KMS-11 (cell line): ENCODE data around the gene RAX.

ENCODE experiments used
- H2AFZ ChIP-seq: fragments of 200-600 bp; sonication (generic); 2 replicates; pipeline ENCODE4 v1.6.1; 2016; ENCODE audit warnings: antibody characterized with exemption, mixed run types, low read depth
- H3K27ac ChIP-seq: fragments of 200-600 bp; sonication (generic); 2 replicates; pipeline ENCODE4 v1.6.1; 2016; ENCODE audit warnings: mild to moderate bottlenecking, mixed run types
- H3K27me3 ChIP-seq: fragments of 200-600 bp; sonication (generic); 2 replicates; pipeline ENCODE4 v1.6.1; 2017; ENCODE audit warnings: mild to moderate bottlenecking, low read depth, mixed run types, moderate library complexity; ENCODE audit not compliant: insufficient read depth
- H3K36me3 ChIP-seq: fragments of 200-600 bp; sonication (generic); 2 replicates; pipeline ENCODE4 v1.6.1; 2017; ENCODE audit warnings: mild to moderate bottlenecking, mixed run types; ENCODE audit not compliant: insufficient read depth
- H3K4me1 ChIP-seq: fragments of 200-600 bp; sonication (generic); 2 replicates; pipeline ENCODE4 v1.6.1; 2016; ENCODE audit warnings: mild to moderate bottlenecking, low read depth, mixed run types; ENCODE audit not compliant: poor library complexity, severe bottlenecking
- H3K4me2 ChIP-seq: fragments of 200-600 bp; sonication (generic); 2 replicates; pipeline ENCODE4 v1.7.0; 2016; ENCODE audit warnings: mild to moderate bottlenecking, mixed run types
- H3K4me3 ChIP-seq: fragments of 200-600 bp; sonication (generic); IDR thresholded peaks from 2 replicates; pipeline ENCODE4 v1.6.1; 2017; ENCODE audit warnings: low read depth, low read length, mixed read lengths; ENCODE audit not compliant: insufficient read depth
- H3K79me2 ChIP-seq: fragments of 200-600 bp; sonication (generic); 2 replicates; pipeline ENCODE4 v1.6.1; 2016; ENCODE audit warnings: low read depth, mixed run types; ENCODE audit not compliant: insufficient read depth
- H3K9ac ChIP-seq: fragments of 200-600 bp; sonication (generic); 2 replicates; pipeline ENCODE4 v1.6.1; 2016; ENCODE audit warnings: mild to moderate bottlenecking, mixed run types
- H4K20me1 ChIP-seq: fragments of 200-600 bp; sonication (generic); 2 replicates; pipeline ENCODE4 v1.6.1; 2016; ENCODE audit warnings: mild to moderate bottlenecking, mixed run types; ENCODE audit not compliant: insufficient read depth
- TF ChIP-seq, protein P1 (sequence below): fragments of 200-600 bp; sonication (generic); conservative IDR thresholded peaks from 2 replicates; pipeline ENCODE4 v1.6.1; 2017; ENCODE audit warnings: low read depth, mild to moderate bottlenecking, antibody characterized with exemption, low read length, moderate library complexity, mixed read lengths

RAX gene

DNA sequence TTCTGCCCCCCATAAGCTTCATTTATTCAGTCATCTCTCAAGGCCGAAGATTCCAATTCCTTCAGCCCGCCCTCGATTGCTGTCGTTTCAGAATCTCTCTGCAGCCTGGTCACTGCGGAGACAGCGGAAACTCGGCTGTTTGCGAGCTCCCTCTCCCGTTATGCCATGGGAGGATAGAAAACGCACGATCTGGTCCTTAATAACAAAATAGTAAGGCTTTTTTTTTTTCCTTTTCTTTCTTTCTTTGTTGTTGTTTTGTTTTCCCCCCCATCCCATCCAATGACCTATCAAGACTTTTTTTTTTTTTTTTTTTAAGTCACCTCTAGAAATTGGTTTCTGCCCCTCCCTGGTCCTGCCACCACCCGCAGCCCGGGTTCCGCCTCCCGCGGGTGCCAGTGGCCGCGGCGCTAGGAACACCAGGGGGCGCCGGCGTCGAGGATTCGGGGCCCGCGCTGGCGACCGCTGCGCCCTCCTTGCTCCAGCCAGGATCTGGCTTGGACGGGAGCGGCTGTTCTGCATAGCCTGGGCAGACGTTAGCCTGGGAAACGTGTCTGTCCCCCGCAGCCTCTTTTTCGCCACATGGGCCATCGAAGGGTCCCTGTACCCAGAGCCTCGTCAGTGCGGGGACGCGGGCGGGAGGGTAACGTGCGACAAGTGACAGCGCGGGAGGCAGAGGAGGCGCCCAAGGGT, 35.1 kb upstream of the RAX start:
- Histone ChIP-seq H2AFZ (peak overlapping the region; percentile 78), H3K27me3 (no peaks in the 10 kb centered on the region), H3K4me2 (peak overlapping the region; percentile 65), H3K27ac (no peak overlapping the region), H3K4me1 (peaks cover 3% of the 10 kb centered on the region), H4K20me1 (no peaks in the 10 kb centered on the region), H3K9ac (peak overlapping the region; percentile 19; the same call in 1 of the 2 replicates), H3K36me3 (no peaks in the 10 kb centered on the region), H3K79me2 (no peaks in the 10 kb centered on the region), H3K4me3 (no peak overlapping the region)
- TF ChIP-seq, protein P1, sequence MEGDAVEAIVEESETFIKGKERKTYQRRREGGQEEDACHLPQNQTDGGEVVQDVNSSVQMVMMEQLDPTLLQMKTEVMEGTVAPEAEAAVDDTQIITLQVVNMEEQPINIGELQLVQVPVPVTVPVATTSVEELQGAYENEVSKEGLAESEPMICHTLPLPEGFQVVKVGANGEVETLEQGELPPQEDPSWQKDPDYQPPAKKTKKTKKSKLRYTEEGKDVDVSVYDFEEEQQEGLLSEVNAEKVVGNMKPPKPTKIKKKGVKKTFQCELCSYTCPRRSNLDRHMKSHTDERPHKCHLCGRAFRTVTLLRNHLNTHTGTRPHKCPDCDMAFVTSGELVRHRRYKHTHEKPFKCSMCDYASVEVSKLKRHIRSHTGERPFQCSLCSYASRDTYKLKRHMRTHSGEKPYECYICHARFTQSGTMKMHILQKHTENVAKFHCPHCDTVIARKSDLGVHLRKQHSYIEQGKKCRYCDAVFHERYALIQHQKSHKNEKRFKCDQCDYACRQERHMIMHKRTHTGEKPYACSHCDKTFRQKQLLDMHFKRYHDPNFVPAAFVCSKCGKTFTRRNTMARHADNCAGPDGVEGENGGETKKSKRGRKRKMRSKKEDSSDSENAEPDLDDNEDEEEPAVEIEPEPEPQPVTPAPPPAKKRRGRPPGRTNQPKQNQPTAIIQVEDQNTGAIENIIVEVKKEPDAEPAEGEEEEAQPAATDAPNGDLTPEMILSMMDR, result peak; percentile 95

DNA sequence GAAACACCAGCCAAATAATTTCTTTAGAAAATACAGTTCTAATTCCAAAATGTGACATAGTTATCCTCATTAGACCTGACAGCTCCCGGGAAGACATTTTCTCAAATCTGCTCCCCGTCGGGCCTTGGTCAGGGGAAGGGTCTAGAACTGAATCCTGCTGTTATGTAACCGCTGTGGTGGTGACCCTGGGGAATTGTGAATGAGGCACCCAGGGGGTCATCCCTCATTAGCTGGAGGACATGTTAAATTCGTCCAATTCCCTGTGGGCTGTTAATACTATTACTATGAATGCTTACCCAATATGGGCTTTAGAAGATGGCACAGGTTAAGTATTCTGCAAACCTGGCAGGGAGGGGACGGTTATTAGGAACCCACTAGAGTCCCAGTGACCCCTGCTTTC, 33.4 kb upstream of the RAX start:
- Histone ChIP-seq H3K79me2 (no peaks in the 10 kb centered on the region), H3K36me3 (no peaks in the 10 kb centered on the region), H3K9ac (no peak overlapping the region), H3K27me3 (no peaks in the 10 kb centered on the region), H3K27ac (no peak overlapping the region), H3K4me1 (peaks cover 3% of the 10 kb centered on the region), H2AFZ (no peak overlapping the region), H3K4me2 (no peak overlapping the region), H4K20me1 (no peaks in the 10 kb centered on the region), H3K4me3 (no peak overlapping the region)
- TF ChIP-seq, protein P1, result no peak

DNA sequence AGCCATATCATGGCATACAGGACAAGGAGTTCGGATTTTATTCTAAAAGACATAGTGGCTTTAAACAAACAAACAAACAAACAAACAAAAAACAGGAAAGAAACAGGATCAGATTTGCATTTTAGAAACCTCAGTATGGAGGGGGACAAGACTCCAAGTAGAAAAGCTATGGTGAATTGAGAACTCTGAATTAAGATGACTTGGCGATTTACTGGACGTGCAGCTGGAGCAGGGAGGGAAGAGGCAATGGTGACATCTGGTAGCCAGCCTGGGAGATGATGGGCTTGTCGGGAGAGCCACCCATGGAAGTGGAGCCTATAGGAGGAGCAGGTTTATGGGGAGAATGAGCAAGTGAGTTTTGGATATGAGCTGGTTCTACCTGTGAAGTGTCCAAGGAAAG, 32.0 kb upstream of the RAX start:
- no peaks in the 10 kb centered on the region for H3K27me3 ChIP-seq
- no peaks in the 10 kb centered on the region for H3K36me3 ChIP-seq
- no peaks in the 10 kb centered on the region for H4K20me1 ChIP-seq
- H3K4me3 ChIP-seq, result no peak overlapping the region
- TF ChIP-seq, protein P1, result no peak
- no peak overlapping the region for H3K27ac ChIP-seq
- H2AFZ ChIP-seq, result no peak overlapping the region
- H3K9ac ChIP-seq, result no peak overlapping the region
- H3K79me2 ChIP-seq, result no peaks in the 10 kb centered on the region
- peaks cover 3% of the 10 kb centered on the region for H3K4me1 ChIP-seq
- no peak overlapping the region for H3K4me2 ChIP-seq

DNA sequence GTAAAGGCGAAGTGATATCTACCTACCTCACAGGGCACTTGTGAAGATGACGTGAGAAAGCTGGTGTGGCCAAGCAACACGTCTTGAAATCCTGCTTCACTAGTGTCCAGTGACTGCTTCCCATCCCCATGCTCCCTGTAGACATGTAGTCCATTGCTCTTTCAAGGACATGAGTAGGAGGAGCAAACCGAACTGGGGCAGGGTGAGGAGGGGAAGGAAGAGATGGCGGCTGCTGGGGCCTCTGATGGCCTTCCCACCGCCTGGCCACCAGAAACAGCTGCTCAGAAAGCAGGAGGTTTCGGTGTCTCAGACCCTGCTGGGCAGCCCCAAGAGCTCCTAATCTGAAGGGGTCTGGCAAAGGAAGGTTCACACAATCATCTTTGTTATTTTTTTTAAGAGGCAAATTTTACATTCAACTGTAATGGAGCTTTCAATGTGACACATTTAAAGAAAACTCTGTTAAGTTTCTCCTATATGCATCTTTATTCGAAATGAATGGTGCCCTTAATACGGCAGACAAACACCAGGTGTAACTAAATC, 30.5 kb upstream of the RAX start:
- no peak overlapping the region for H3K27ac ChIP-seq
- H3K4me1 ChIP-seq, result no peaks in the 10 kb centered on the region
- no peaks in the 10 kb centered on the region for H3K79me2 ChIP-seq
- H3K36me3 ChIP-seq, result no peaks in the 10 kb centered on the region
- no peaks in the 10 kb centered on the region for H3K27me3 ChIP-seq
- no peaks in the 10 kb centered on the region for H4K20me1 ChIP-seq
- no peak overlapping the region for H3K4me2 ChIP-seq
- no peak overlapping the region for H3K4me3 ChIP-seq
- TF ChIP-seq, protein P1, result no peak
- H2AFZ ChIP-seq, result no peak overlapping the region
- no peak overlapping the region for H3K9ac ChIP-seq
